Measurements from ENCODE around the gene SCARB1. TPM values are rescaled to one million over a fixed set of nuclear protein-coding genes. Genes with fewer than 3 reads are reported as not detected.

SCARB1 gene
- total RNA-seq, 6 experiments from 2014 or later: 128 to 359 (median 214) TPM

- H3K4me1 ChIP-seq: peaks cover 3 to 61% (median 29%) of the 10 kb centered on the region in 4 donors
- peaks cover 0 to 11% (median 2%) of the 10 kb centered on the region in 4 donors for H3K36me3 ChIP-seq
- peak overlapping the region; percentile 81 to 85 (median 83) for H3K27ac ChIP-seq
- WGBS (ENCODE audit: insufficient coverage, low coverage, low lambda C conversion rate, missing lambda C conversion rate): 52% methylated on average over 3 of the region's 14 CpGs
- no peaks in the 10 kb centered on the region for H3K27me3 ChIP-seq
- TF ChIP-seq CTCF (IDR thresholded peaks at IDR 0.05): no peak
- no peaks in the 10 kb centered on the region for H3K9me3 ChIP-seq
- DNase-seq: no peak
- intact Hi-C loops (cut with DNase I): no loop called here
- H3K4me3 ChIP-seq: no peak overlapping the region
- ATAC-seq: no peak
Observed at GRCh38 chr12:124856842-124857178, 6.9 kb downstream of the SCARB1 start.

GRCh38 chr12:124856132-124856841 lies 7.4 kb downstream of the SCARB1 start:
- intact Hi-C loops (cut with DNase I): no loop called here
- DNase-seq: no peak
- peaks cover 0 to 11% (median 2%) of the 10 kb centered on the region in 4 donors for H3K36me3 ChIP-seq
- no peak overlapping the region for H3K4me3 ChIP-seq
- 2% methylated on average over 6 of the region's 16 CpGs for WGBS (ENCODE audit: insufficient coverage, low coverage, low lambda C conversion rate, missing lambda C conversion rate)
- no peaks in the 10 kb centered on the region for H3K27me3 ChIP-seq
- no peak for ATAC-seq
- no peaks in the 10 kb centered on the region for H3K9me3 ChIP-seq
- TF ChIP-seq POLR2A (IDR thresholded peaks at IDR 0.05) (no peak), CTCF (IDR thresholded peaks at IDR 0.05) (peak in 2 of 4 donors; percentile 10 to 14)
- H3K4me1 ChIP-seq: peaks cover 3 to 59% (median 30%) of the 10 kb centered on the region in 4 donors
- peak overlapping the region; percentile 81 to 85 (median 83) for H3K27ac ChIP-seq

GRCh38 chr12:124855275-124855957 lies 8.2 kb downstream of the SCARB1 start:
- ATAC-seq: peak in 3 of 4 donors; percentile 5 to 18 (median 14)
- H3K4me1 ChIP-seq: peaks cover 3 to 56% (median 30%) of the 10 kb centered on the region in 4 donors
- 43% methylated on average over 13 of the region's 15 CpGs for WGBS (ENCODE audit: insufficient coverage, low coverage, low lambda C conversion rate, missing lambda C conversion rate)
- peak overlapping the region; percentile 81 to 85 (median 83) for H3K27ac ChIP-seq
- H3K4me3 ChIP-seq: peak overlapping the region in 1 of 3 donors; percentile 4
- TF ChIP-seq CTCF (IDR thresholded peaks at IDR 0.05) (no peak), POLR2A (IDR thresholded peaks at IDR 0.05) (no peak)
- H3K9me3 ChIP-seq: no peaks in the 10 kb centered on the region
- intact Hi-C loops (cut with DNase I): no loop called here
- no peaks in the 10 kb centered on the region for H3K27me3 ChIP-seq
- peaks cover 0 to 11% (median 0%) of the 10 kb centered on the region in 4 donors for H3K36me3 ChIP-seq
- no peak for DNase-seq

- H3K4me3 ChIP-seq: no peak overlapping the region
- WGBS (ENCODE audit: insufficient coverage, low coverage, low lambda C conversion rate, missing lambda C conversion rate): 65% methylated on average over 3 of the region's 11 CpGs
- H3K27me3 ChIP-seq: no peaks in the 10 kb centered on the region
- ATAC-seq (peak in 2 of 4 donors; percentile 0 to 1), DNase-seq (no peak)
- no peaks in the 10 kb centered on the region for H3K9me3 ChIP-seq
- intact Hi-C loops (cut with DNase I): no loop called here
- peak overlapping the region; percentile 81 to 85 (median 83) for H3K27ac ChIP-seq
- TF ChIP-seq CTCF (IDR thresholded peaks at IDR 0.05) (no peak), POLR2A (IDR thresholded peaks at IDR 0.05) (no peak)
- peaks cover 3 to 56% (median 30%) of the 10 kb centered on the region in 4 donors for H3K4me1 ChIP-seq
- H3K36me3 ChIP-seq: peaks cover 0 to 5% (median 0%) of the 10 kb centered on the region in 4 donors
Observed at GRCh38 chr12:124854637-124855184, 9.0 kb downstream of the SCARB1 start.

All from right lobe of liver (tissue), 6 donors.